22Rv1 (cell line): Measurements from ENCODE around the gene PRMT6.

Experiments used
- ZFX ChIP-seq: fragments of 450-650 bp; IDR thresholded peaks from 2 replicates; pipeline ENCODE4 v1.6.1; 2017; ENCODE audit warnings: antibody characterized with exemption, borderline replicate concordance
- TF ChIP-seq, protein P1 (sequence below): fragments of 450-650 bp; IDR thresholded peaks from 2 replicates; pipeline ENCODE4 v1.5.1; 2017; ENCODE audit warnings: mild to moderate bottlenecking

DNA sequence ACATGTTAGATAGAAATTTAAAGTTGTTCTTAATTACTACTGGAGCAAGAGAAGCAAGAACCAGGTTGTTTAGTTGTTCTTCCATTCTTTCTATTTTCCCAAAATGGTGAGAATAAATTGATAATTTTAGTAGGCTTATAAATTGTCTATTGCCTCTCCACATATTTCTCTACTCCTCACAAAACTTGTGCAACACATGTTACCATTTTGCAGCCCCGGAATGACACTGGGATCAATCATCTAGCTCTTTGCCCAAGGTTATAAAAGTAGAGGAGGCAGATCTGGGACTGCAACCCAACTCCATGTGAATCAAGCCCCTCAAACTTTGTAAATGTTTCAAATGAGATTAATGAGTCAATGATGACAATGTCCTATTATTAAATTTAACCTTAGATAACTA, 34.9 kb downstream of the PRMT6 start:
- TF ChIP-seq, protein P1, sequence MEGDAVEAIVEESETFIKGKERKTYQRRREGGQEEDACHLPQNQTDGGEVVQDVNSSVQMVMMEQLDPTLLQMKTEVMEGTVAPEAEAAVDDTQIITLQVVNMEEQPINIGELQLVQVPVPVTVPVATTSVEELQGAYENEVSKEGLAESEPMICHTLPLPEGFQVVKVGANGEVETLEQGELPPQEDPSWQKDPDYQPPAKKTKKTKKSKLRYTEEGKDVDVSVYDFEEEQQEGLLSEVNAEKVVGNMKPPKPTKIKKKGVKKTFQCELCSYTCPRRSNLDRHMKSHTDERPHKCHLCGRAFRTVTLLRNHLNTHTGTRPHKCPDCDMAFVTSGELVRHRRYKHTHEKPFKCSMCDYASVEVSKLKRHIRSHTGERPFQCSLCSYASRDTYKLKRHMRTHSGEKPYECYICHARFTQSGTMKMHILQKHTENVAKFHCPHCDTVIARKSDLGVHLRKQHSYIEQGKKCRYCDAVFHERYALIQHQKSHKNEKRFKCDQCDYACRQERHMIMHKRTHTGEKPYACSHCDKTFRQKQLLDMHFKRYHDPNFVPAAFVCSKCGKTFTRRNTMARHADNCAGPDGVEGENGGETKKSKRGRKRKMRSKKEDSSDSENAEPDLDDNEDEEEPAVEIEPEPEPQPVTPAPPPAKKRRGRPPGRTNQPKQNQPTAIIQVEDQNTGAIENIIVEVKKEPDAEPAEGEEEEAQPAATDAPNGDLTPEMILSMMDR, result no peak
- TF ChIP-seq ZFX, result no peak
